Tibial artery (tissue), 4 donors: ENCODE measurements around the gene TUBGCP5.

ENCODE experiments used
- DNase-seq, 2 donors: peaks; one replicate each; pipeline ENCODE4 v3.0.0-alpha.2; 2019
- H3K27ac ChIP-seq, 2 donors: fragments of 200-600 bp; sonication (generic) in 1 of 2; 1 replicate in 1 of 2; 2 replicates in 1 of 2; pipeline ENCODE4 v1.5.1; 2018 to 2019; ENCODE audit warnings: mild to moderate bottlenecking in 1 of 2
- H3K27me3 ChIP-seq, 2 donors: fragments of 200-600 bp; sonication (generic) in 1 of 2; one replicate each; pipeline versions ENCODE4 v1.5.1 to v1.6.0; 2016 to 2019
- H3K36me3 ChIP-seq, 3 donors: fragments of 200-600 bp; sonication (generic) in 2 of 3; one replicate each; pipeline ENCODE4 v1.5.1; 2016 to 2019; ENCODE audit warnings: mild to moderate bottlenecking in 2 of 3
- H3K4me1 ChIP-seq, 4 donors: fragments of 200-600 bp; sonication (generic) in 2 of 4; 1 replicate in 3 of 4; 2 replicates in 1 of 4; pipeline ENCODE4 v1.5.1; 2016 to 2019
- H3K4me3 ChIP-seq, 2 donors: fragments of 200-600 bp; sonication (generic) in 1 of 2; 1 replicate in 1 of 2; 2 replicates in 1 of 2; pipeline ENCODE4 v1.5.1; 2018 to 2019; ENCODE audit warnings: mild to moderate bottlenecking in 2 of 2
- H3K9me3 ChIP-seq, 3 donors: fragments of 200-600 bp; sonication (generic) in 1 of 3; one replicate each; pipeline ENCODE4 v1.5.1; 2016 to 2019
- intact Hi-C: fragments of 100-400 bp; cut with DNase I; formaldehyde crosslinking; loops from one replicate; pipeline ENCODE4 v1.15.0; 2023; ENCODE audit warnings: low total_unique reads
- TF ChIP-seq, protein P1 (sequence below), 2 experiments: fragments of 200-600 bp in 1 of 2; fragments of 450-650 bp in 1 of 2; IDR thresholded peaks; one replicate each; pipeline ENCODE4 v1.5.1; 2017 to 2019; ENCODE audit warnings: antibody characterized with exemption in 2 of 2, mild to moderate bottlenecking in 1 of 2, moderate library complexity in 1 of 2

Gene TUBGCP5

DNA sequence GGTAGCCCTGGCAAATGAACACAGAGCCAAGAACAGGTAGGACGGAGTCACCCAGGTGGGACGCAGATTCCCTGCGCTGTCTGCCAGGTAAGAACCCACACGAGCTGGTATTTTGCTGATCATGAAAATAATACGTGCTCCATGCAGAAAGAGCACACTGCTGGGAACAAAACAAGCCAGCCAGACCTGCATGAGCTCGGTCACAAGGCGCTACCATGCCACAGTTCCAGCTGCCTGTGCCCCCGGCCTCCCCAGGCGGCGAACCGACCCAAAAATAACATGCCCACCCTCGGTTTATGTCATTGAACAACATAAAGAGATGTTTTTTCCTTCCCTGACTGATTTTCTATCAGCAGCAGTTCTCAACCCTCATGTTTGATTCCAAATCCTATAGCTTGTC is 85.0 kb downstream of the TUBGCP5 start:
- intact Hi-C loops: no loop called here
- H3K27ac ChIP-seq: peak overlapping the region; percentile 76 to 77
- TF ChIP-seq, protein P1, sequence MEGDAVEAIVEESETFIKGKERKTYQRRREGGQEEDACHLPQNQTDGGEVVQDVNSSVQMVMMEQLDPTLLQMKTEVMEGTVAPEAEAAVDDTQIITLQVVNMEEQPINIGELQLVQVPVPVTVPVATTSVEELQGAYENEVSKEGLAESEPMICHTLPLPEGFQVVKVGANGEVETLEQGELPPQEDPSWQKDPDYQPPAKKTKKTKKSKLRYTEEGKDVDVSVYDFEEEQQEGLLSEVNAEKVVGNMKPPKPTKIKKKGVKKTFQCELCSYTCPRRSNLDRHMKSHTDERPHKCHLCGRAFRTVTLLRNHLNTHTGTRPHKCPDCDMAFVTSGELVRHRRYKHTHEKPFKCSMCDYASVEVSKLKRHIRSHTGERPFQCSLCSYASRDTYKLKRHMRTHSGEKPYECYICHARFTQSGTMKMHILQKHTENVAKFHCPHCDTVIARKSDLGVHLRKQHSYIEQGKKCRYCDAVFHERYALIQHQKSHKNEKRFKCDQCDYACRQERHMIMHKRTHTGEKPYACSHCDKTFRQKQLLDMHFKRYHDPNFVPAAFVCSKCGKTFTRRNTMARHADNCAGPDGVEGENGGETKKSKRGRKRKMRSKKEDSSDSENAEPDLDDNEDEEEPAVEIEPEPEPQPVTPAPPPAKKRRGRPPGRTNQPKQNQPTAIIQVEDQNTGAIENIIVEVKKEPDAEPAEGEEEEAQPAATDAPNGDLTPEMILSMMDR (IDR thresholded peaks at IDR 0.05): no peak

DNA sequence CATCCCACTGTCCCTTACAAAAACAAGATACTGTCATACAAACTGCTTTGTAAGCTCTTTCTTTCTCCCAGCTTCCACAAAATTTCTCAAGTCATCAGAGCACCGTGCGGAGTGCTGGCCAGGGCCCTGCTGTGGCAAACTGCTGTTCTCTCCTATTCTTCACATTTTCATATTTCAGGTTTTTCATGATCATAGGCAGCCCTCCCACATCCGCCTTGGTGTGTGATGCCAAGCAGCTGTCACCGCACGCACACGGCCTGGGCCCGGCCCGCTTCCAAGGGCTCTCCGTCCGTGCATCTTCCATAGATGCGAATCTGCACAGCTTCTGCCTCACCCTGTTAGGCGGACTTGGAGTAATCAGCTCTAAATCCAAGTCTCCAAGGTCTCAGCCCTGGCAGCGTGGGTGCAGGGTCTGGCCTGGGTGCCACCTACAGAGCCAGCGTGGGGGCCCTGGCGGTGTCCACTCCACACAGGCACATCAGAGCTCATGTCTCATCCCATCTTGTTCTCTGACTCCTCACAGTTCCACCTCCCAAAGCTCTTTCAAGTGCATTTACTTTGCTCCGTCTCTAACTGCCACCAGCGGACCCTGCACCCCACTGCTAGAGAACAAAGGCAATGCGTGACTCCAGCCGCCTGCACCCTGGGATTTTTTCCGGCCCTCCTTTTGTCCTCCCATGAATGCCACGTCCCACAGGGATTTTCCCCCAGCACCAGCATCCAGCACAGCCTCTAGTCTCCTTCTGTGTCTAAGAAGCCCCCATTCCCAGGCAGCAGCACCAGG is 86.4 kb downstream of the TUBGCP5 start:
- no peak for DNase-seq
- Histone ChIP-seq H3K4me1 (peaks cover 10 to 100% (median 67%) of the 10 kb centered on the region in 4 donors), H3K4me3 (no peak overlapping the region), H3K27me3 (no peaks in the 10 kb centered on the region), H3K36me3 (no peaks in the 10 kb centered on the region), H3K27ac (peak overlapping the region; percentile 76 to 77), H3K9me3 (no peaks in the 10 kb centered on the region)
- TF ChIP-seq, protein P1 (IDR thresholded peaks at IDR 0.05): no peak
- intact Hi-C loops: no loop called here

More for the DNA sequence above, 85.0 kb downstream of the TUBGCP5 start:
- Histone ChIP-seq H3K36me3 (no peaks in the 10 kb centered on the region), H3K4me3 (no peak overlapping the region), H3K4me1 (peaks cover 10 to 100% (median 73%) of the 10 kb centered on the region in 4 donors), H3K27me3 (no peaks in the 10 kb centered on the region), H3K9me3 (no peaks in the 10 kb centered on the region)
- DNase-seq: no peak

DNA sequence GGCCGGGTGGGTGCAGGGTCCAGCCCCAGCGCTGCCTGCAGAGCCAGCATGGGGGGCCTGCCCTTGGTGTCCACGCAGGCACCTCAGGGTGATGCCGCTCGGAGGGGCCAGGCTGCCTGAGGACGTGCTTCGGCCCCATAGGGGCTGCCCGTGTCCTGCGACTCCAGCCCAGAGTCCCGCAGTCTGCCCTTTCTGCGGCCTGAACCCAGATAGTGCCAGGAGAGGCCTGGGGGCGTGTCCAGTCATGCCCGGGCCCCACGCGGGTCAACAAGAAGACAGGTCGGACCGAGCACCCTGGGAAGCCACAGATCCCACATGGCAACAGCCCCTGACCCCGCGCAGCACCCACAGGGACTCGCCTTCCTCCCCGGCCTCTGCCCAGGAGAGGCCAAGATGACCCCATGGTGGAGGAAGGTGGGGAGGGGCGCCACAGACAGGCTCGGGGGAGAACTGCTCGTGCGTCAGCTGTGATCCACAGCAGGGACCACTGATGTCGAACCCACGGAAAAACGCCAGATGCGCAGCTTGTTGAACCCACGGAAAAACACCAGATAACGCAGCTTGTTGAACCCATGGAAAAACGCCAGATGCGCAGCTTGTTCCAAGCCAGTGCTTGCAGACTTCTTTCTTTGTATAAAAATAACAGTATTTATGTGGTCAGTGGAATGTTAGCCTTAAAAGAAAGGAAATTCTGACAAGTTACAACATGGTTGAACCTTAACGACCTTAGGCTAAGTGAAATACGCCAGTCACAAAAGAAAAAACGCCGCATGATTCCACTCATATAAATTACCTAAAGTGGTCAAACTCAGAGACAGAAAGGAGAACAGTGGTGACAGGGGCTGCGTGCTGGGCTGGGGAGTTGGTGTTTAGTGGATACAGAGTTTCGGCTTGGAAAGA is 87.7 kb downstream of the TUBGCP5 start:
- Histone ChIP-seq H3K36me3 (peaks cover 0 to 7% (median 4%) of the 10 kb centered on the region in 3 donors), H3K9me3 (no peaks in the 10 kb centered on the region), H3K4me1 (peaks cover 10 to 90% (median 70%) of the 10 kb centered on the region in 4 donors), H3K27me3 (no peaks in the 10 kb centered on the region), H3K27ac (peak overlapping the region; percentile 72 to 77), H3K4me3 (peak overlapping the region; percentile 6 to 10)
- TF ChIP-seq, protein P1 (IDR thresholded peaks at IDR 0.05): no peak
- intact Hi-C loops: loop anchor here (2.0 kb wide), 1 partner anchor 29 kb away; the partner anchor contains the start of gene CYFIP1
- peak in 1 of 2 donors; percentile 87 for DNase-seq

DNA sequence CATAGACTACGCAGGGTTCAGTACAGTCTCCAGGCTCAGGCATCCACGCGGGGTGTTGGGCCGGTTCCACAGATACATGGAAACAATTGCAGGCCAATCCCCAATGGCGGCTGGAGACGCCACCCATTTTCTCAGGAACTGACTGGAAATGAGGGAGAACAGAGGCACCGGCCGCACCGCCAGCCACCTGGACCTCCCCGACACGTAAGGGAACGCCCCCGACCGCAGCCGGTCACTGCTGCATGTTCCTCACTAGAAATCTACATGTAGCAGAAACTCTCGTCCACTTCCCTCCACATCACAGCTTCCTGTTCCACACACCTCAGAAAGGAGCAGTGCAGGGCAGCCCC is 88.4 kb downstream of the TUBGCP5 start:
- Histone ChIP-seq H3K36me3 (peaks cover 0 to 13% (median 10%) of the 10 kb centered on the region in 3 donors), H3K9me3 (no peaks in the 10 kb centered on the region), H3K27me3 (no peaks in the 10 kb centered on the region), H3K27ac (peak overlapping the region; percentile 72 to 77), H3K4me1 (peaks cover 10 to 84% (median 64%) of the 10 kb centered on the region in 4 donors), H3K4me3 (peak overlapping the region; percentile 6 to 10)
- no peak for DNase-seq
- TF ChIP-seq, protein P1 (IDR thresholded peaks at IDR 0.05): no peak
- intact Hi-C loops: loop anchor here (2.0 kb wide), 1 partner anchor 30 kb away; the partner anchor contains the start of gene CYFIP1

DNA sequence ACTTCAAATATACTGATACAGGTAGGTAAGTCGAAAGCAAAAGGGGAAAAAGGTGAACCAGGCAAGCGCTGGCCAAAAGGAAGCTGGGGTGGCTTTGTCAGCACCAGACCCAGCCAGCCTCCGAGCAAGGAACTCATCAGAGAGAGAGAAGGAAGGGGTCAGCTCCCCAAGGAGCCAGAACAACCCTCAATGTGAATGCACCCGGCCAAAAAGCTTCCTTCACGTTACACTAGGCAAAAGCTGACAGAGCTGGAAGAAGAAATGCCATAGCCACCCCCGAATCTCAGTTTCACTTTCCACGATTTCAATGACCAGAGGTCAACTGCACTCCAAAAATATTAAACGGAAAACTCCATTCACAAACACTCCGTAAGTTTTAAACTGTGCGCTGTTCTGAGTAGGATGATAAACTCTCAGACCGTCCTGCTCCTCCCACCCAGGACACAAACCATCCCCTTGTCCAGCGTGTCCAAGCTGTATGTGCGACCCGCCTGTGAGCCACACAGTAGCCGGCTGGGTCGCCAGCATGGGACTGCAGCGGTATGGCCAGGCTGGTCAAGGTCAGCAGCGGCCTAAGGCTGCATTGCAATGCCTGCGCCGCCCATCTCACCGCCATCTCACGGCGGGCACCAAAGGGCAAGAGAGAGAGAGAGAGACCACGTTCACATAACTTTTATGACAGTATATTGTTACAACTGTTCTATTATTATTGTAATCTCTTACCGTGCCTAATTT is 88.9 kb downstream of the TUBGCP5 start:
- Histone ChIP-seq H3K4me1 (peaks cover 4 to 78% (median 58%) of the 10 kb centered on the region in 4 donors), H3K27me3 (no peaks in the 10 kb centered on the region), H3K27ac (peak overlapping the region; percentile 72 to 77), H3K36me3 (peaks cover 1 to 15% (median 14%) of the 10 kb centered on the region in 3 donors), H3K9me3 (no peaks in the 10 kb centered on the region), H3K4me3 (no peak overlapping the region)
- intact Hi-C loops: loop anchor here (2.0 kb wide), 1 partner anchor 30 kb away; the partner anchor contains the start of gene CYFIP1
- TF ChIP-seq, protein P1 (IDR thresholded peaks at IDR 0.05): no peak
- DNase-seq: no peak
